Right cardiac atrium (tissue), 5 donors: ENCODE data around the gene PPP6R2. TPM values are rescaled to one million over a fixed set of nuclear protein-coding genes. Genes with fewer than 3 reads are reported as not detected.
"Not testable (repeated sequence)": the region's sequence is repeated elsewhere in the genome, so short reads cannot be mapped to it uniquely, and the experiment has no call there.

Experiments used
- ATAC-seq, 2 donors: fragments of 200-7000 bp; cut with Tn5 transposase; one replicate each; pipeline versions ENCODE4 v1.8.0 to v1.9.1; 2020; ENCODE audit warnings: moderate library complexity in 2 of 2, mild to moderate bottlenecking in 1 of 2
- DNase-seq, 3 donors: peaks; one replicate each; pipeline ENCODE4 v3.0.0-alpha.2; 2020
- H3K27ac ChIP-seq: one replicate; pipeline ENCODE4 v1.5.1; 2013; ENCODE audit warnings: mild to moderate bottlenecking, low read length, control low read depth, moderate library complexity
- H3K27me3 ChIP-seq: one replicate; pipeline ENCODE4 v1.6.1; 2013; ENCODE audit not compliant: control insufficient read depth, insufficient read depth
- H3K4me1 ChIP-seq: one replicate; pipeline ENCODE4 v1.6.1; 2013; ENCODE audit warnings: low read length; ENCODE audit not compliant: control insufficient read depth, insufficient read depth
- H3K4me3 ChIP-seq: one replicate; pipeline ENCODE4 v1.5.1; 2013; ENCODE audit warnings: low read length, control low read depth
- H3K9me3 ChIP-seq: one replicate; pipeline ENCODE4 v1.6.1; 2013; ENCODE audit warnings: low read length; ENCODE audit not compliant: control insufficient read depth
- WGBS: extraction: QIAGEN DNeasy Blood & Tissue Kit; methylation state at CpG from one replicate; pipeline ENCODE4 v1.1.7; 2013; 5-methylcytosine and 5-hydroxymethylcytosine counted together
- intact Hi-C, 4 donors: fragments of 100-400 bp; cut with DNase I; formaldehyde crosslinking; loops; one replicate each; pipeline versions ENCODE4 v1.11.0 to v1.14.0; 2022 to 2023
- polyA plus RNA-seq: library from polyadenylated mRNA; stranded (reverse); fragments of 200-250 nt; gene quantifications from one replicate; pipeline ENCODE4 v1.2.3, GENCODE V29; 2013
- total RNA-seq, 4 donors: library from RNA; stranded (reverse); fragmentation: NEBNext Ultra II Directional; extraction: Animal tissue kit (Norgen Biotek cat#: 25700); gene quantifications; one replicate each; pipeline ENCODE4 v1.2.1, GENCODE V29; 2021
- donor health status: healthy with polysubstance abuse.
- donor health status: DM: no; HTN: yes; CAD: no.
- donor health status: DM: no; HTN: no; CAD: no.
- donor health status: DM: no; HTN: yes; CAD: no; lungs with severe emphysema.
- donor health status: DM: yes; HTN: yes; CAD: no.

Gene PPP6R2
- total and polyA plus RNA-seq, 5 donors, result 36.2 to 50.2 (median 44.2) TPM

- intact Hi-C loops, result no loop called here
- WGBS, result 91% methylated on average over 13 of the region's 13 CpGs
Observed at GRCh38 chr22:50408311-50408710, 65.2 kb downstream of the PPP6R2 start.

GRCh38 chr22:50408954-50409353, 65.8 kb downstream of the PPP6R2 start:
- WGBS, result 78% methylated on average over 9 of the region's 9 CpGs
- H3K4me3 ChIP-seq, H3K4me1 ChIP-seq, intact Hi-C loops, H3K9me3 ChIP-seq, H3K27ac ChIP-seq, DNase-seq, H3K27me3 ChIP-seq, ATAC-seq: not testable (repeated sequence)

More at GRCh38 chr22:50408311-50408710, 65.2 kb downstream of the PPP6R2 start:
- H3K9me3 ChIP-seq, result no peaks in the 10 kb centered on the region
- no peak overlapping the region for H3K27ac ChIP-seq
- peak in 2 of 3 donors; percentile 20 to 44 for DNase-seq
- no peak overlapping the region for H3K4me3 ChIP-seq
- no peaks in the 10 kb centered on the region for H3K27me3 ChIP-seq
- ATAC-seq, result no peak
- H3K4me1 ChIP-seq, result no peaks in the 10 kb centered on the region

GRCh38 chr22:50414476-50415248, 71.5 kb downstream of the PPP6R2 start:
- ATAC-seq (no peak), DNase-seq (peak in 2 of 3 donors; percentile 27 to 41)
- Histone ChIP-seq H3K27me3 (no peaks in the 10 kb centered on the region), H3K9me3 (no peaks in the 10 kb centered on the region), H3K4me1 (no peaks in the 10 kb centered on the region), H3K27ac (no peak overlapping the region), H3K4me3 (no peak overlapping the region)
- intact Hi-C loops, result no loop called here
- WGBS, result 92% methylated on average over 31 of the region's 31 CpGs

GRCh38 chr22:50415426-50415825, 72.3 kb downstream of the PPP6R2 start:
- no peak for DNase-seq
- H3K27ac ChIP-seq, result no peak overlapping the region
- intact Hi-C loops, result no loop called here
- no peaks in the 10 kb centered on the region for H3K4me1 ChIP-seq
- ATAC-seq, result no peak
- no peaks in the 10 kb centered on the region for H3K27me3 ChIP-seq
- H3K4me3 ChIP-seq, result no peak overlapping the region
- H3K9me3 ChIP-seq, result no peaks in the 10 kb centered on the region
- WGBS, result 94% methylated on average over 12 of the region's 12 CpGs

- Histone ChIP-seq H3K27me3 (no peaks in the 10 kb centered on the region), H3K4me3 (no peak overlapping the region), H3K27ac (no peak overlapping the region), H3K4me1 (no peaks in the 10 kb centered on the region), H3K9me3 (no peaks in the 10 kb centered on the region)
- DNase-seq, result peak in 2 of 3 donors; percentile 19 to 29
- ATAC-seq, result no peak
- WGBS, result 92% methylated on average over 8 of the region's 8 CpGs
- intact Hi-C loops, result no loop called here
Observed at GRCh38 chr22:50416996-50417395, 73.9 kb downstream of the PPP6R2 start.

GRCh38 chr22:50417411-50418210, 74.5 kb downstream of the PPP6R2 start:
- no peak overlapping the region for H3K4me3 ChIP-seq
- 90% methylated on average over 13 of the region's 13 CpGs for WGBS
- H3K4me1 ChIP-seq, result no peaks in the 10 kb centered on the region
- no peaks in the 10 kb centered on the region for H3K27me3 ChIP-seq
- intact Hi-C loops, result no loop called here
- DNase-seq (peak in 2 of 3 donors; percentile 26 to 40), ATAC-seq (no peak)
- H3K27ac ChIP-seq, result no peak overlapping the region
- H3K9me3 ChIP-seq, result no peaks in the 10 kb centered on the region

- Histone ChIP-seq H3K4me1 (no peaks in the 10 kb centered on the region), H3K27ac (no peak overlapping the region), H3K9me3 (no peaks in the 10 kb centered on the region), H3K27me3 (no peaks in the 10 kb centered on the region), H3K4me3 (no peak overlapping the region)
- intact Hi-C loops, result no loop called here
- 97% methylated on average over 5 of the region's 5 CpGs for WGBS
- no peak for ATAC-seq
- DNase-seq, result peak in 1 of 3 donors; percentile 21
Observed at GRCh38 chr22:50418624-50419023, 75.5 kb downstream of the PPP6R2 start.

- Histone ChIP-seq H3K27ac (no peak overlapping the region), H3K9me3 (no peaks in the 10 kb centered on the region), H3K4me1 (no peaks in the 10 kb centered on the region), H3K4me3 (no peak overlapping the region), H3K27me3 (no peaks in the 10 kb centered on the region)
- peak in 2 of 3 donors; percentile 23 to 39 for DNase-seq
- intact Hi-C loops, result no loop called here
- 92% methylated on average over 9 of the region's 9 CpGs for WGBS
- ATAC-seq, result no peak
Observed at GRCh38 chr22:50419116-50419515, 76.0 kb downstream of the PPP6R2 start.

GRCh38 chr22:50420015-50420414, 76.9 kb downstream of the PPP6R2 start:
- no peak overlapping the region for H3K4me3 ChIP-seq
- DNase-seq (peak in 2 of 3 donors; percentile 14 to 29), ATAC-seq (no peak)
- no peaks in the 10 kb centered on the region for H3K27me3 ChIP-seq
- WGBS, result 90% methylated on average over 10 of the region's 10 CpGs
- H3K27ac ChIP-seq, result no peak overlapping the region
- H3K4me1 ChIP-seq, result no peaks in the 10 kb centered on the region
- H3K9me3 ChIP-seq, result no peaks in the 10 kb centered on the region
- intact Hi-C loops, result no loop called here

GRCh38 chr22:50420581-50420980, 77.5 kb downstream of the PPP6R2 start:
- 89% methylated on average over 12 of the region's 12 CpGs for WGBS
- Histone ChIP-seq H3K4me3 (no peak overlapping the region), H3K27me3 (no peaks in the 10 kb centered on the region), H3K9me3 (no peaks in the 10 kb centered on the region), H3K4me1 (no peaks in the 10 kb centered on the region), H3K27ac (no peak overlapping the region)
- intact Hi-C loops, result no loop called here
- ATAC-seq, result no peak
- peak in 1 of 3 donors; percentile 19 for DNase-seq

GRCh38 chr22:50422046-50422445, 78.9 kb downstream of the PPP6R2 start:
- 94% methylated on average over 14 of the region's 14 CpGs for WGBS
- intact Hi-C loops, result no loop called here
- DNase-seq (peak in 2 of 3 donors; percentile 7 to 28), ATAC-seq (no peak)
- Histone ChIP-seq H3K4me1 (no peaks in the 10 kb centered on the region), H3K27me3 (no peaks in the 10 kb centered on the region), H3K4me3 (no peak overlapping the region), H3K9me3 (no peaks in the 10 kb centered on the region), H3K27ac (no peak overlapping the region)
